ENCODE data around the gene TENM4.

The TENM4 gene

DNA sequence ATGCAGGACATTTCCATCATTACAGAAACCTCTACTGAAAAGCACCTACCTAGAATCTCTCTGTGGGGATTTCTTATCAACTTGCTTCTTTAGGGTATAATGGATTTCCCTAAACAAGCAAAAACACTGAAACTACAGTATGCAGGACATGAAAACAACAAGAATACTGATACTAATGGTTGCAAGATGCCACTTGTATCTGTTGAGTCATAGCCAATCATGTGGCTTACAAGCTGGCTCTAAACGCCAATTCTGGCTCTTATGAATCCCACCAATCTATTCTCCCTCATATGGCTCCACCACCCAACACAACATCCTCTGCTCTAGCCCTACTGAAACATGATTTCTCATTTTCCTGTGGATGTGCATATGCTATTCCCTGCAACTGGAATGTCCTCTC, 22.6 kb downstream of the TENM4 start:
- no peak for DNase-seq (ENCODE audit: low spot score)

- no peak for DNase-seq (ENCODE audit: low spot score)
Observed at GRCh38 chr11:79417069-79417920, 23.5 kb downstream of the TENM4 start.

DNA sequence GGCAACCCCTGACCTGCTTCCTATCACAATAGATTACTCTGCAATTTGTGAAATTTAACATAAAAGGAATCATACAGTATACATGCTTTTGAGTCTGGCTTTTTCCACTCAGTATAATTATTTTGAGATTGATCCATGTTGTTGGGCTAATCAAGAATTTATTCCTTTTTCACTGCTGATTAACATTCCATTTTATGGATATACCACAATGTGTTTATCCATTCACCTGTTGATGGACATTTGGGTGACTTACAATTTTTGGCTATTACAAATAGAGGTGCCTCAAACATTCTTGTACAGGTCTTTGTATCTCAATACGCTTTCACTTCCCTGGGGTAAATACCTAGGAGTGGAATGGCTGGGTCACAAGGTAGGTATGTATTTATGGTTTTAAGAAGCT, 24.9 kb downstream of the TENM4 start:
- no peak for DNase-seq (ENCODE audit: low spot score)

DNA sequence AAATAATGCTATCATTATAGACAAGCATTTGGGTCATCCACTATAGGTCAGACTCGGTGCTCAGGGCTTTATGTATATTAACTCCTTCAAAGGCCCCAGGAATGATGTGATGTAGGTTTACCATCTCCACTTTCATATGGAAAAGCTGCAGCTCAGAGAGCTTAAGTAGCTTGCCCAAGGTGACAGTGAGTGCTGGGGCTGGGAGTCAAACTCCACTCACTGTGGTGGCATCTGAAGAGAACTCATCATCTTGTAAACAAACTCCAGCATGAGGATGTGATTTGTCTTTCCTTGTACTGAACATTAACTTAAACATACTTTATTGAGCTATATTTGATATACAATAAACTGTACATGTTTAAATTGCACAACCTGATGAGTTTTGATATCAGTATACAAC, 25.4 kb downstream of the TENM4 start:
- DNase-seq (ENCODE audit: low spot score), result no peak

- DNase-seq (ENCODE audit: low spot score), result peak; percentile 53
Observed at GRCh38 chr11:79414644-79415317, 26.0 kb downstream of the TENM4 start.

GRCh38 chr11:79414041-79414440, 26.8 kb downstream of the TENM4 start:
- DNase-seq (ENCODE audit: low spot score), result no peak

- DNase-seq (ENCODE audit: low spot score), result peak; percentile 86
Observed at GRCh38 chr11:79413268-79413667, 27.6 kb downstream of the TENM4 start.

GRCh38 chr11:79412761-79413160, 28.1 kb downstream of the TENM4 start:
- no peak for DNase-seq (ENCODE audit: low spot score)

GRCh38 chr11:79409330-79409729, 31.5 kb downstream of the TENM4 start:
- no peak for DNase-seq (ENCODE audit: low spot score)

DNA sequence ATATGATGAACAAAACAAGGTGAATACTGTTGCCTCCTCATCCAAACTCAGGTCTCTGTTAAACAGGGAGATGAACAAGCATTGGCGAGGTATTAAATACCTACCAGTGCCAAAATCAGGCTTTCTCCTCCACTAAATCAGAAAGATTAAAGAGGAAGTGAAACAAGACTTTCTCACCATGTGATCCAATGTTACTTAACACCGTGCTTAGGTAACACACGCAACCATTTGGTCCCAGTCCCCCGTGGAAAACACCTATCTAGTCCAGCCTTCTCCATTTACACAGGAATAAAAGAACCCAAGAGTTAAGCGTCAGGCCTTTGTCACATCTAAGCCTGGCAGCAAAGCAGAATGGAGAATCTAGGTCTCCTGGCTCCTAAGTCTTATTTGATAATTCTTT, 34.5 kb downstream of the TENM4 start:
- DNase-seq (ENCODE audit: low spot score), result no peak

DNA sequence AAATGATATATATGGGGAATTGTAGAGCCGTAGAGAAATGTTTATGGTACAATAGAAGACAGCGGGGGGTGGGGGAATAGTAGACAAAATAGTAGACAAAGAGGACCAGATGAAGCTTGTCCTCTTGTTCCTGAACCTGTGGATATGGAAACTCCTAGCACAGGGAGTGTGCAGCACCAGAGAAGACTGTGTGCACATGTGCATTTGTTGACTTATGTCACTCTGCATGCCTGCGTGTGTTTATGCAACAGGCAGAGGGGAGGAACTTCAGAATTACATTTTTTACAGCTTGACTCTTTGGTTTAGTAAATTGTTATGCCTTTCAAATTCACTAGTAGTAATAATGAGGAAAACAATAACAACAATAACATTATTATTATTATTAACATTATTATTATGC, 36.0 kb downstream of the TENM4 start:
- no peak for DNase-seq (ENCODE audit: low spot score)

DNA sequence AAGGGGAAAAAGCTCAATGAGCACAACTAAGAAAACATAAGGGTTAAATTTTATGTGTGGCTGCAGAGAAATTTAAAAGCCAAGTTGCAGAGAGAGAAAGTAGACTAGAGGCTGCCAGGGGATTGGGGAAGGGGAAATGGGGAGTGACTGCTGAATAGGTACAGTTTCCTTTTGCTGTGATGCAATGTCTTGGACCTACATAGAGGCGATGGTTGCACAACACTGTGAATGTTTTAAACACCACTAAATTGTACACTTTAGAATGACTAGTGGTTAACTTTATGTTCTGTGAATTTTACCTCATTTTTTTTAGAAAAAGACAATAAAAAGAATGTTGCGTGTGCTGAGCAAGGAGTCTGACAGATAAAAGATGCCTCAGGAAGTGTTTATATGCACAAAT, 36.5 kb downstream of the TENM4 start:
- no peak for DNase-seq (ENCODE audit: low spot score)

DNA sequence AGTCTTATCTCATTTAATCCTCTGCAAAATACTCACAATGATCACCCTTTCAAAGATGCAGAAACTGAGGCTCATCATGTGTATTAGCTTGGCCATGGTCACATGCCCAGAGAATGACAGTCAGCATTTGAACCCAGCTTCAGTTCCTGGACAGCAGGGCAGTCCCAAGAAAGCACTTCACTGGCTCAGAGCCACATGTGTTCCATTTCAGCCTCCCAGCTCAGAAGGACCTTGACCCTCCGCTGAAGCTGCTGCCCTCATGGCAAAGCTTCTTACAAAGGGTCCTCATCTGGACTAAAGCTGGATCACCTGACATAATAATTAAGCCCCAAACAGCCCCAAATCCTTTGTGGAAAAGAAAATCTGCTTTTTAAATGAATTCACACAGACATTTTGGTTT, 37.0 kb downstream of the TENM4 start:
- no peak for DNase-seq (ENCODE audit: low spot score)

DNA sequence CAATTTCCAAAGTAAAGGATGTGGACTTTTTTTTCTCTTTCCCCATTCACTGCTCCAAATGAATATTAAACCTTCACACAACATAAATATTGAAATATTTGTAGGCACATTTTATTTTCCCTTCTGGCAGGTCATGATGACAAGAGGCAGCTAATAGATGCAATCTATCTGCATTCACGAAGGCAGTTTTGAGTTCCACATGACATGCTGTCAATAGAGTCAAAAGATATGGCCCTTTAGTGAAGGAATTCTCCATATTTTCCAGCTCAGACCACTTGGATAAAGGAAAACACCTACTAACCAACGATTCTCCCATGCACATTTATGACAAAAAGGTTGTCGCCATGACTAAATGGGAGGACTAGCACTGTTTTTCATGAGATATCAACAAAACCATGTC, 37.9 kb downstream of the TENM4 start:
- no peak for DNase-seq (ENCODE audit: low spot score)

DNA sequence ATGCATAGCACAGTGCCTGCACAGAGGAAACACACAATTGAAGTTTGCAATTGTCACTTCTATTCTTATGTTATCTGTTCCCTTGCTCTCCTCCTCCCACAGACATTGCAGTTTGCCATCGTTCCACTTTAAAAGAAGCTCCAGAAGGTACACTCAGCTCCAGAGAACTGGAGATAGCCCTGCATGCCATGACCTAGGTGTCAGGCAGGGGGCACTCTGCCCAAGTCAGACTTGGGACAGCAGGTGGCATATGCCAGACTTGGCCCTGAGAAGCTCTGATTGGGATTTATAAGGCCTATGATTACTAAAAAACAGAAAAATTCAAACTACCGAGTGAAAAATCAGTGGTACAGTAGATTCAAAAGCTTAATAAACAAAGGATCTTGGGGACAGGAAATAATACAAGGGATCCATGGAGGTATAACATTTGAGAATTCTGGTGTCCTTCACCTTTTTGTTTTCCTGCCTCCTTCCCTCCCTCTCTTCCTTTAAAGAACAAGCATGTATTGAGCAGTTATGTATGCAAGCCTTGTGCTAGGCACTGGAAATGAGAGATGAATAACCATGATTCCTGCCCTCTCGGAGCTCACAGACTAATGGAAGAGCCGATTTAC, 40.0 kb downstream of the TENM4 start:
- DNase-seq (ENCODE audit: low spot score), result peak; percentile 35

- no peak for DNase-seq (ENCODE audit: low spot score)
Observed at GRCh38 chr11:79400206-79400605, 40.6 kb downstream of the TENM4 start.

- no peak for DNase-seq (ENCODE audit: low spot score)
Observed at GRCh38 chr11:79397252-79397651, 43.6 kb downstream of the TENM4 start.

DNA sequence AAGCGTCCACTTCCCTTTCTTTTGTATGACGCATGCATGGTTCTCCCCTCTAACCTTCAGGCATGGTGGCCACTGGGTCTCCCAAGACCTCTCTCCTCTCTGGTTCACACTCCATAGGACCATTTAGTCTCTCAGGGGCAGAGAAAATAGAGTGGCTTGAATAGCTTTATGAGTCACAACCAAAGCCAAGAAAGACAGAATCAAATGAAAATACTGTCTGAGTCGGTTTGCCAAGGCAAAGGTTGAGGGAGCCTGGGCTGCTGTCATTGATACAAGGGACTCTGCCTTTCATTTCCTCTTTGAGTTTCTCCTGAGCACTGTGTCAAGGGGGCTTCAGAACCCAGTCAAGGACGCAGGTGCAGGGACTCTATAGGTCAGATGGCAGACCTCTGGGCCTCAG, 44.2 kb downstream of the TENM4 start:
- DNase-seq (ENCODE audit: low spot score), result no peak

- DNase-seq (ENCODE audit: low spot score), result no peak
Observed at GRCh38 chr11:79396001-79396400, 44.8 kb downstream of the TENM4 start.

DNA sequence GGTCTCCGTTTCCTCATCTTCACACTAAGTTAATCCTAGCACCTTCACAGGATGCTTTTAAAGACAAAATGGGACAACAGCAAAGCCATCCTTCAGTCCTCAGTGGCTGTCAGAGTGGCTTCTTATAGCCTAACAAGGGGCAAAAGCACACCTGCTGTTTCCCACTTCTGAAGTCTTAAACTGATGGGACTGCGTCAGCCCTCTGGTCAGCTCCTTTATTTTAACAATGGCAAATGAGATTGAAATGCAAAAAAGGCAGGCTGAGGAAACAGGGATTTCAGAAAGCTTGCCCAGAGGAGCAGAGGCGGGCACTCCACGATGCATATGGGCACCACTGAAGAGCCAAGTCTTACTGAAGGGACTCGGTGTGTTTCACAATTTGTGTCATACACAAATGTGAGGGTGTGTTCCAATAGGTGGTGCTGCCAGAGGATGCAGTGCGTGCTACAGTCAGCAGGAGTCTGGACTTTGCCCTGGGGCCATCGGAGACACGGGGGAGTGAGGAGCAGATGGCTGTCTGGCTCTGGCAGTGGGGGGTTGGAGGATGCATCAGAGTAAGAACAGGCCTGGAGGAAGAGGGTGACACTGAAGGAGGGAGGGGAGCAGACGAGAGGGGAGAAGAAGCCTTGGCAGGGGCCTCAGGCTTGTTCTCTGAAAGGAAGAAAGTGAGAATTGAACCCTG, 47.3 kb downstream of the TENM4 start:
- no peak for DNase-seq (ENCODE audit: low spot score)

DNA sequence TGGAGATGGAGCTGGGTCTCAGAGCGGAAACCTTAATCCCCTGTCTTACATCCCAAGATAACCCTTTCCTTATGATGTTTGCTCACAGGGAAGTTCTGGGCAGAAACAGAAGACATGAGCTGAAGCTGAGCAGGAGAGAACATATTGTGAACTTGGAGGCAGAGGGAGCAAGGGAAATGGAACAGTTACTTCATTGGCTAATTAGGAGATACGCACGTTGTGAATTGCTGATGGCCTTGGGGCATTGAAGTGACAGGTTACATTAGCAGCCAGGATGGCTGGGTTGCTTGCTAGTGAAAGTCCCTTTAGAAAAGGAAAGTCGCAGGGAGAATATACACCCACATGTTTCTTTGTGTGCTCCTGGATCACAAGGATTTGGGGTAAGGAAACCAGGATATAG, 48.7 kb downstream of the TENM4 start:
- DNase-seq (ENCODE audit: low spot score), result no peak

GRCh38 chr11:79390923-79391322, 49.9 kb downstream of the TENM4 start:
- no peak for DNase-seq (ENCODE audit: low spot score)

DNA sequence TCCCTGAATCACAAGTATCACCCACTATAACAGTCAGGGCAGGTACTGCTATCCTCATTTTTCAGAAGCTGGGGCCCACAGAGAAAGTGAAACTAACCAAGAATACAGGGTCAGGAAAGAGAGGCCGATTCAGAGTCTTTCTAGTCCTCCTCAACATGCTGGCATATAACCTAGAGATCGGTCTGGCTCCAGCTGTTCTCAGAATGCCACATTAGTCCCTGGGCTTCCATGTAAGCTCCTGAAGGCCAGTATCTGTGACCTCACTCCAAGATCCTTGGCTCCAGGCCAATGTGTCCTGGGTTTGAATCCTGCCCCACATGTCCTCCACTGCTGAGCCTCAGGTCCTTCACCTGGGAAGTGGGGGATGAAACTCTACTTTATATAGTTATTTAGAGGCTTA, 50.4 kb downstream of the TENM4 start:
- no peak for DNase-seq (ENCODE audit: low spot score)
